ENCODE measurements around the gene LIX1. TPM values are rescaled to one million over a fixed set of nuclear protein-coding genes. Genes with fewer than 3 reads are reported as not detected.

Gene LIX1
- total RNA-seq, 1 experiment from 2014 or later = not detected

- CTCF ChIA-PET = no interaction called here
- TF ChIP-seq EZH2phosphoT487 (IDR thresholded peaks at IDR 0.05; ENCODE audit: borderline replicate concordance, low read length) (no peak), CTCF (conservative IDR thresholded peaks at IDR 0.05; ENCODE audit: low read depth, low read length) (no peak), EZH2 (IDR thresholded peaks at IDR 0.05; ENCODE audit: low read length, unreplicated experiment) (no peak)
These were observed 7.3 kb upstream of the LIX1 start for GRCh38 chr5:97149709-97150108.

GRCh38 chr5:97148288-97148687, 5.9 kb upstream of the LIX1 start:
- no peak overlapping the region for H3K9ac ChIP-seq (ENCODE audit: low read length)
- no peak overlapping the region for H3K4me2 ChIP-seq (ENCODE audit: low read length)
- no peaks in the 10 kb centered on the region for H3K79me2 ChIP-seq (ENCODE audit: low read length)
- DNase-seq = no peak
- H3K4me1 ChIP-seq (ENCODE audit: insufficient read depth, low read length) = no peaks in the 10 kb centered on the region
- no peak for TF ChIP-seq CTCF (conservative IDR thresholded peaks at IDR 0.05; ENCODE audit: low read depth, low read length)
- no peak for TF ChIP-seq EZH2 (IDR thresholded peaks at IDR 0.05; ENCODE audit: low read length, unreplicated experiment)
- no peak for TF ChIP-seq EZH2phosphoT487 (IDR thresholded peaks at IDR 0.05; ENCODE audit: borderline replicate concordance, low read length)
- H2AFZ ChIP-seq (ENCODE audit: low read length) = no peak overlapping the region
- H3K36me3 ChIP-seq (ENCODE audit: low read depth, low read length) = no peaks in the 10 kb centered on the region
- no peak overlapping the region for H3K27ac ChIP-seq (ENCODE audit: low read length)
- intact Hi-C loops (cut with micrococcal nuclease) = no loop called here
- H3K4me3 ChIP-seq (ENCODE audit: low read length) = no peak overlapping the region
- no peak for ATAC-seq
- no TSS peak for BruUV-seq (replicated peaks)
- ChIA-PET CTCF (no interaction called here), POLR2A (ENCODE audit: unreplicated experiment) (no interaction called here)
- no peaks in the 10 kb centered on the region for H3K27me3 ChIP-seq (ENCODE audit: low read length)
- H4K20me1 ChIP-seq (ENCODE audit: low read length) = no peaks in the 10 kb centered on the region
- no peaks in the 10 kb centered on the region for H3K9me2 ChIP-seq (replicated peaks; ENCODE audit: low read length)
- no peaks in the 10 kb centered on the region for H3F3A ChIP-seq (ENCODE audit: low read length, unreplicated experiment)
- H3K9me3 ChIP-seq (ENCODE audit: low read length) = no peaks in the 10 kb centered on the region

More at GRCh38 chr5:97149709-97150108, 7.3 kb upstream of the LIX1 start:
- H3K79me2 ChIP-seq (ENCODE audit: low read length) = no peaks in the 10 kb centered on the region
- no peak overlapping the region for H3K4me2 ChIP-seq (ENCODE audit: low read length)
- H3K4me1 ChIP-seq (ENCODE audit: insufficient read depth, low read length) = no peaks in the 10 kb centered on the region
- DNase-seq = no peak
- no peaks in the 10 kb centered on the region for H3K36me3 ChIP-seq (ENCODE audit: low read depth, low read length)
- H3K27me3 ChIP-seq (ENCODE audit: low read length) = no peaks in the 10 kb centered on the region
- no peak overlapping the region for H3K27ac ChIP-seq (ENCODE audit: low read length)
- H4K20me1 ChIP-seq (ENCODE audit: low read length) = no peaks in the 10 kb centered on the region
- POLR2A ChIA-PET (ENCODE audit: unreplicated experiment) = no interaction called here
- no peak overlapping the region for H3K9ac ChIP-seq (ENCODE audit: low read length)
- no TSS peak for BruUV-seq (replicated peaks)
- H3F3A ChIP-seq (ENCODE audit: low read length, unreplicated experiment) = no peaks in the 10 kb centered on the region
- H2AFZ ChIP-seq (ENCODE audit: low read length) = no peak overlapping the region
- H3K9me2 ChIP-seq (replicated peaks; ENCODE audit: low read length) = no peaks in the 10 kb centered on the region
- H3K9me3 ChIP-seq (ENCODE audit: low read length) = no peaks in the 10 kb centered on the region
- no peak overlapping the region for H3K4me3 ChIP-seq (ENCODE audit: low read length)
- no peak for ATAC-seq
- intact Hi-C loops (cut with micrococcal nuclease) = no loop called here

- H3K9me2 ChIP-seq (replicated peaks; ENCODE audit: low read length) = no peaks in the 10 kb centered on the region
- H3K9ac ChIP-seq (ENCODE audit: low read length) = no peak overlapping the region
- DNase-seq (no peak), ATAC-seq (no peak)
- no peaks in the 10 kb centered on the region for H3K4me1 ChIP-seq (ENCODE audit: insufficient read depth, low read length)
- H3K9me3 ChIP-seq (ENCODE audit: low read length) = no peaks in the 10 kb centered on the region
- H2AFZ ChIP-seq (ENCODE audit: low read length) = no peak overlapping the region
- TF ChIP-seq EZH2 (IDR thresholded peaks at IDR 0.05; ENCODE audit: low read length, unreplicated experiment) (no peak), EZH2phosphoT487 (IDR thresholded peaks at IDR 0.05; ENCODE audit: borderline replicate concordance, low read length) (no peak), CTCF (conservative IDR thresholded peaks at IDR 0.05; ENCODE audit: low read depth, low read length) (no peak)
- H4K20me1 ChIP-seq (ENCODE audit: low read length) = no peaks in the 10 kb centered on the region
- no peaks in the 10 kb centered on the region for H3K79me2 ChIP-seq (ENCODE audit: low read length)
- CTCF ChIA-PET = interaction anchor here (1.5 to 1.6 kb wide), 2 partner anchors 146 to 275 kb away, joined by 19 read pairs; no protein-coding TSS in a partner anchor
- H3K36me3 ChIP-seq (ENCODE audit: low read depth, low read length) = no peaks in the 10 kb centered on the region
- H3F3A ChIP-seq (ENCODE audit: low read length, unreplicated experiment) = no peaks in the 10 kb centered on the region
- H3K4me3 ChIP-seq (ENCODE audit: low read length) = no peak overlapping the region
- no peak overlapping the region for H3K4me2 ChIP-seq (ENCODE audit: low read length)
- POLR2A ChIA-PET (ENCODE audit: unreplicated experiment) = interaction anchor here (0.6 kb wide), 1 partner anchor 391 kb away, joined by 5 read pairs; no protein-coding TSS in a partner anchor
- no TSS peak for BruUV-seq (replicated peaks)
- intact Hi-C loops (cut with micrococcal nuclease) = loop anchor here (2.0 to 5.0 kb wide), 4 partner anchors 101 to 391 kb away; no protein-coding TSS in a partner anchor
- H3K27me3 ChIP-seq (ENCODE audit: low read length) = no peaks in the 10 kb centered on the region
- H3K27ac ChIP-seq (ENCODE audit: low read length) = no peak overlapping the region
These were observed 1.3 kb upstream of the LIX1 start for GRCh38 chr5:97143704-97144103.
